Endothelial cell of umbilical vein (primary cell): Measurements from ENCODE around the gene LRRC4B. TPM values are rescaled to one million over a fixed set of nuclear protein-coding genes. Genes with fewer than 3 reads are reported as not detected.

Source experiments
- BruUV-seq: library from RNA; stranded (reverse); fragments of 400-500 nt; replicated peaks from 2 replicates; lab custom pipeline; 2021; lab: Mats Ljungman, UMichigan
- CTCF ChIA-PET: fragments of 300-600, 350-600 bp; sonication (Branson Sonifier 250); formaldehyde crosslinking; loops from one replicate; lab custom pipeline; 2021; ENCODE audit warnings: antibody characterized with exemption, inconsistent platforms; lab: Charles Lee
- POLR2A ChIA-PET: fragments of 300-600, 350-600 bp; sonication (Branson Sonifier 250); formaldehyde crosslinking; loops from one replicate; lab custom pipeline; 2021; ENCODE audit warnings: antibody characterized with exemption, inconsistent platforms; lab: Charles Lee
- DNase-seq: peaks from one replicate; pipeline ENCODE4 v3.0.0-alpha.2; 2011; ENCODE audit warnings: low read depth, low spot score
- FAIRE-seq: peaks from 2 replicates; lab custom pipeline; 2011; peaks lifted over from hg19 to GRCh38; lab: Jason Lieb, UNC
- H2AFZ ChIP-seq: 2 replicates; pipeline ENCODE4 v1.6.0; 2012; ENCODE audit warnings: low read depth, low read length, control low read depth, inconsistent platforms
- H3K27ac ChIP-seq: 2 replicates; pipeline ENCODE4 v1.5.1; 2011; ENCODE audit warnings: low read depth, mild to moderate bottlenecking, control low read depth, low read length, moderate library complexity; ENCODE audit not compliant: insufficient read depth
- H3K27me3 ChIP-seq, 2 experiments: 2 replicates each; pipeline versions ENCODE4 v1.6.0 to v1.6.1; 2011; ENCODE audit warnings: low read length in 2 of 2, mixed read lengths in 1 of 2; ENCODE audit not compliant: control insufficient read depth in 2 of 2, insufficient read depth in 2 of 2
- H3K36me3 ChIP-seq, 2 experiments: 2 replicates in 1 of 2; 3 replicates in 1 of 2; pipeline ENCODE4 v1.5.1; 2011; ENCODE audit warnings: low read length in 2 of 2, mild to moderate bottlenecking in 1 of 2, moderate library complexity in 1 of 2; ENCODE audit not compliant: control insufficient read depth in 2 of 2, insufficient read depth in 2 of 2; ENCODE audit errors: extremely low read depth in 1 of 2
- H3K4me1 ChIP-seq: 3 replicates; pipeline ENCODE4 v1.5.1; 2011; ENCODE audit warnings: mild to moderate bottlenecking, low read length; ENCODE audit not compliant: control insufficient read depth, insufficient read depth; ENCODE audit errors: extremely low read depth
- H3K4me2 ChIP-seq: 2 replicates; pipeline ENCODE4 v1.6.1; 2011; ENCODE audit warnings: low read length, control low read depth, mixed read lengths; ENCODE audit not compliant: insufficient read depth
- H3K4me3 ChIP-seq, 3 experiments: fragments of 200-600 bp in 1 of 3; sonication (generic), shearing (Covaris generic) in 1 of 3; replicated peaks in 1 of 3; 2 replicates each; pipeline ENCODE4 v1.5.1; 2011 to 2016; ENCODE audit warnings: control low read depth in 3 of 3, low read length in 3 of 3, mild to moderate bottlenecking in 2 of 3, inconsistent platforms in 1 of 3, low read depth in 1 of 3, moderate library complexity in 1 of 3; ENCODE audit not compliant: insufficient read depth in 1 of 3
- H3K79me2 ChIP-seq: 2 replicates; pipeline ENCODE4 v1.6.0; 2012; ENCODE audit warnings: low read length, inconsistent platforms; ENCODE audit not compliant: control insufficient read depth, insufficient read depth
- H3K9ac ChIP-seq: replicated peaks from 2 replicates; pipeline ENCODE3; 2011; ENCODE audit warnings: low read length, control low read depth; ENCODE audit not compliant: insufficient read depth; ENCODE audit errors: extremely low read depth
- H3K9me1 ChIP-seq: replicated peaks from 3 replicates; pipeline ENCODE4 v1.6.0; 2011; ENCODE audit warnings: mild to moderate bottlenecking, low read length; ENCODE audit not compliant: control insufficient read depth, insufficient read depth; ENCODE audit errors: extremely low read depth
- H3K9me3 ChIP-seq: replicated peaks from 2 replicates; pipeline ENCODE4 v1.5.1; 2012; ENCODE audit warnings: low read length, inconsistent platforms; ENCODE audit not compliant: control insufficient read depth, insufficient read depth
- H4K20me1 ChIP-seq: replicated peaks from 2 replicates; pipeline ENCODE3; 2011; ENCODE audit warnings: mild to moderate bottlenecking, low read length; ENCODE audit not compliant: control insufficient read depth, insufficient read depth; ENCODE audit errors: extremely low read depth
- CTCF ChIP-seq, 2 donors: IDR thresholded peaks; 1 replicate in 1 of 2; 2 replicates in 1 of 2; pipeline ENCODE4 v1.5.1; 2011; ENCODE audit warnings: low read length in 2 of 2, mild to moderate bottlenecking in 2 of 2, moderate library complexity in 2 of 2, control low read depth in 1 of 2, inconsistent platforms in 1 of 2, low read depth in 1 of 2; ENCODE audit not compliant: insufficient read depth in 1 of 2; ENCODE audit errors: extremely low read depth in 1 of 2
- EZH2 ChIP-seq: IDR thresholded peaks from 2 replicates; pipeline ENCODE4 v1.6.1; 2012; ENCODE audit warnings: borderline replicate concordance, low read depth, mild to moderate bottlenecking, moderate library complexity, low read length, inconsistent platforms; ENCODE audit not compliant: severe bottlenecking
- FOS ChIP-seq: IDR thresholded peaks from 2 replicates; pipeline ENCODE4 v1.6.1; 2011; ENCODE audit warnings: mild to moderate bottlenecking, low read length, moderate library complexity, borderline replicate concordance; ENCODE audit not compliant: insufficient read depth
- GATA2 ChIP-seq: IDR thresholded peaks from 2 replicates; pipeline ENCODE4 v1.7.0; 2011; ENCODE audit warnings: low read depth, mild to moderate bottlenecking, moderate library complexity, mixed read lengths, low read length; ENCODE audit not compliant: insufficient read length, insufficient read depth
- JUN ChIP-seq: IDR thresholded peaks from 2 replicates; pipeline ENCODE4 v1.6.1; 2011; ENCODE audit warnings: borderline replicate concordance, low read depth; ENCODE audit not compliant: insufficient read length, insufficient read depth
- MAX ChIP-seq: IDR thresholded peaks from 2 replicates; pipeline ENCODE4 v1.6.1; 2011; ENCODE audit not compliant: insufficient read depth, insufficient read length
- MYC ChIP-seq: IDR thresholded peaks from one replicate; pipeline ENCODE4 v1.6.1; 2011; ENCODE audit warnings: mild to moderate bottlenecking, low read depth, low read length
- POLR2A ChIP-seq: IDR thresholded peaks from 2 replicates; pipeline ENCODE4 v1.6.1; 2012; ENCODE audit warnings: low read depth, mild to moderate bottlenecking, control low read depth, low read length
- POLR2AphosphoS5 ChIP-seq: IDR thresholded peaks from 2 replicates; pipeline ENCODE4 v1.6.1; 2012; ENCODE audit warnings: low read depth, mild to moderate bottlenecking, control low read depth, low read length, moderate library complexity; ENCODE audit not compliant: insufficient read depth
- dilution Hi-C: fragments of 300-500 bp; cut with MboI; formaldehyde crosslinking; loops from one replicate; pipeline ENCODE4 v1.15.0; 2019; ENCODE audit warnings: low sequenced_read_pairs; ENCODE audit not compliant: extremely low pct_ligation_motif_present
- intact Hi-C: fragments of 100-400 bp; cut with micrococcal nuclease; formaldehyde crosslinking; loops from one replicate; pipeline ENCODE4 v1.10.0; 2022
- polyA plus RNA-seq, 4 experiments: library from polyadenylated mRNA; depleted of rRNA in 3 of 4; stranded (reverse) in 3 of 4; unstranded in 1 of 4; fragments of >200 nt; gene quantifications; 2 replicates each; pipeline versions ENCODE4 v1.2.1 to v1.2.3, GENCODE V29; 2011 to 2012; ENCODE audit warnings: missing spikeins in 1 of 4
- total RNA-seq: library from RNA; stranded (reverse); gene quantifications from 2 replicates; pipeline ENCODE4 v1.2.3, GENCODE V29; 2021

The LRRC4B gene
- total and polyA plus RNA-seq, 2 donors (not counting 3 experiments of a cell fraction or from before 2014, with no cell fraction given), result 0.08 TPM; not detected in 1

GRCh38 chr19:50599427-50599826 lies 31.2 kb upstream of the LRRC4B start:
- Histone ChIP-seq H3K27me3 (no peaks in the 10 kb centered on the region), H3K36me3 (no peaks in the 10 kb centered on the region), H3K27ac (no peak overlapping the region), H3K9me1 (no peaks in the 10 kb centered on the region), H3K9me3 (no peaks in the 10 kb centered on the region), H2AFZ (no peak overlapping the region), H3K4me1 (peaks cover 19% of the 10 kb centered on the region), H3K4me2 (no peak overlapping the region), H3K9ac (no peak overlapping the region), H3K4me3 (no peak overlapping the region), H4K20me1 (no peaks in the 10 kb centered on the region), H3K79me2 (no peaks in the 10 kb centered on the region)
- FAIRE-seq, result no peak
- dilution Hi-C loops, result no loop called here
- no peak for DNase-seq
- POLR2A ChIA-PET, result no interaction called here
- intact Hi-C loops, result no loop called here
- TF ChIP-seq CTCF (IDR thresholded peaks at IDR 0.05; ENCODE audit: extremely low read depth in 1 of 2, insufficient read depth in 1 of 2, low read depth in 1 of 2, low read length in 2 of 2), result no peak
- TF ChIP-seq POLR2AphosphoS5, result no peak
- no peak for TF ChIP-seq EZH2
- TF ChIP-seq FOS, result no peak
- TF ChIP-seq JUN, result no peak
- no peak for TF ChIP-seq POLR2A
- no peak for TF ChIP-seq MYC
- TF ChIP-seq GATA2, result no peak
- no peak for TF ChIP-seq MAX
- no TSS peak for BruUV-seq
- CTCF ChIA-PET, result interaction anchor here (1.2 to 1.6 kb wide), 2 partner anchors 9 to 62 kb away, joined by 4 read pairs; no protein-coding TSS in a partner anchor
